ENCODE measurements around the gene SORBS1.

Gene SORBS1

DNA sequence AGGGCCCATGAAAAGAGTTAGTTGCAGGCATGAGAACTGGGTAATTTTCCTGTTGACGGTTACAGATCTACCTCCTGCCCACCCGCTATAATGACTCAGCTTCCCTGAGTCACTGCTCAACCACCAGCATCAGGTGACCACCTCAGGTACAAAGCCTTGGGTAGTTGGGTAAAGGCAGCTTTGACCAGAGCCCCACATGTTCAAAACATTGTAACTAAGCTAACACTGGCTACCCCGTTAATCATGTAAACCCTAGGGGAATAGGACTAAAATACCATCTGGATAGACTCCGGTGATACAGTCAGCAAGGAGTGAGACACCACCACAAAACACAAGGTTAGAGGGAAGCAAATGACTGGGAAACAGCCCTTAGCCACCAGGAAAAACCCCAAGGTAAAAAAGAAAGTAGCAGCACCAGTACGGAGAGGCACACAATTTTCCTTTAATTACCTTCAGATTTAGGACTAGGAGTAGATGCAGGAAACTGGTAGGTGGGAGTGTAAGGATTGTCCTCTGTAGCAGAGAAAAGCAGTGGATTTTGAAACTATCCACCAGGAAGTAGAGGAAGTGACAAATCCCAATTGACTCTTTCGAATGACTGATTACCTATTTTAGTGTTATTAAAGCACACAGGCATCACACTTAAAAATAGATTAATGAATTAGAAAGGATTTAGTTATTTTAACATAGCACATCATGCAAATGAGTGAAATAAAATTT, 166.8 kb downstream of the SORBS1 start:
- in situ Hi-C loops (cut with MboI; ENCODE audit: low sequenced_read_pairs) = no loop called here

DNA sequence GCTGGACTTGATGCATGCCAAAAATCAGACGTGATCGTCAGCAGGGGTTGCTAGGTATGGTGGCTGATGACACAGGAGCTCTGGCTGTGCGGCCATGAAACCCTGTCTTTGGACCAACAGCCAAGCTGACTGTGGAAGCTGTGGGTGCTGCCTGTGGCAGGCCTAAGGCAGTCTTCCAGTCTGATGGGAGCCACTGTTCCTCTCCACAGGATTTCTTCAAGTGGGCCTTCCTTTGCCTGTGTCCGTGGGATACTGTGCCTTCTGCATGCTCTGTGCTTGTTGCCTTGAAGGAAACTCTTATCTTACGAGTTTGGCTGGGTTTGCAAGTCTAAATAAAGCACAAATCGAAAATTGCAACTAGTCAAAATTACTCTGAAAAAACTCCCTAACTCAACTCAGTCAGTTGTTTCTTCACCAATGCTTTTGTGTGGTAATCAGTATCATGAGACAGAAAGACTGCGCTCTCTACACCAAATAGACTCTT, 168.4 kb downstream of the SORBS1 start:
- in situ Hi-C loops (cut with MboI; ENCODE audit: low sequenced_read_pairs) = no loop called here

DNA sequence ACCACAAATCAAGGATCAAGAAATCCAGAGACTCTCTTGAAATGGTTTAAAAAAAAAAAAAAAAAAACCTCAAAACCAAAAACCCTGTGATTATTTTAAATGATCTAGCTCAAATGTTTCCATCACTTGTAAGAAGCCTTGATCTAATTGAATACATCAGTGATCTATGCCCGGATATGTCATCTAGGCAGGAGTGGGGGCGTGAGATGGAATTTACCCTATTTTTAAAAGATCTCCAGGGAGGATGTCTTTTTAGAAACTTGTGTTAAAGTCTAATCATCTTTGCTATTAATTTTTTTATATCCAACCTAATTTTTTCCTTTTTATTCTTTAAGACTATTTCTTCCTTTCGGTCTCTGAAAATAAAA, 169.0 kb downstream of the SORBS1 start:
- in situ Hi-C loops (cut with MboI; ENCODE audit: low sequenced_read_pairs) = no loop called here

- in situ Hi-C loops (cut with MboI; ENCODE audit: low sequenced_read_pairs) = no loop called here
Measured at GRCh38 chr10:95391581-95392216, 169.5 kb downstream of the SORBS1 start.

DNA sequence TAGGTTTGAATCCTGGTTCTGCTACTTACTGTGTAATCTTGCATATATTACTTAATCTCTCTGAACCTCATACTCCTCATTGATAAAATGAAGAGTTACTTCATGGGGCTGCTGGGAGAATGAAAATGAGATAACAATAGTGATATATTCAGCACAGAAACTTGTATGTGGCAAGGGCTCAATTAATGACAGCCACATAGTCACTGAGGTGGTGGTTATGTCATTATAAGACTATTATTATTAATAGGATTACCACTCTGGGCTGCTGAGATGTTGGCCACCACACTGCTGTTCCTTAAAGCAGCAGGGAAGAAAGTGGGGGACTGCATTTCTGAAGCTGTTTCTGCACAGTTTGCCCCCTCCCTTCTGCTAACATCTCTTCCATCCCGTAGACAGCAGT, 170.0 kb downstream of the SORBS1 start:
- in situ Hi-C loops (cut with MboI; ENCODE audit: low sequenced_read_pairs) = no loop called here

- in situ Hi-C loops (cut with MboI; ENCODE audit: low sequenced_read_pairs) = no loop called here
Measured at GRCh38 chr10:95389982-95390381, 171.2 kb downstream of the SORBS1 start.

DNA sequence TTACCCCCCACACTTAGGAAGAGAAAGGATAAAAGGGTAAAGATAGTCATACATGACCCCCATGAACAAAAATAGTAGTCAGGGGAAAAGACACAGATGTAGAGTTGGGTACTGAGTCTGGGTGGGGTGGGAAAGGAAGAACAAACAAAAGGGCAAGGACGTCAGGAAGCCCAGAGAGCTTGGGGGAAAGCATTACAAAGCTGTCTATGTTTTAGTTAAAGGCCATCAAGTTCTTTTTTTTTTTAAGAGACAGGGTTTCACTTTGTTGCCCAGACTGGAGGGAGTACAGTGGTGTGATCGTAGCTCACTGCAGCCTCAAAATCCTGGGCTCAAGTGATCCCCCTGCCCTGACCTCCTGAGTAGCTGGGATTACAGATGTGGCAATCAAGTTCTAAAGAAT, 172.0 kb downstream of the SORBS1 start:
- in situ Hi-C loops (cut with MboI; ENCODE audit: low sequenced_read_pairs) = no loop called here

DNA sequence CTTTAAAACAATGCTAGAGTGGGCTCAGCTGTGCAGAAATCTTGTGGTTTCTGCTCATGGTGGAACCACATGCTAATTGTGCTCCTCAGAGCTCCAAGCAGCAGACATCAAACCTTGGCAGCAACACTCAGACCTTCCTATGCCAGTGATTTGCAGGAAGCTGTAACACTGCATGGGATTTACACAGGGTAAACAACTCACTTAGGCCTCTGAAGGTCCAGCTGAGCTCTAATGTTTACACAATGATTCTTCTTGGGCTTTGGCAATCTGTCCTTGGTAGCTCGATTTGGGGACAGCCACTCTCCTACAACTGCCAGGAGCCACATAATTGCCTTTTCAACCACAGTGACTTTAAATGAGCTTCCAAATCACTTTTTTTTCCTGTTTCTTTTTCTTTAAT, 172.6 kb downstream of the SORBS1 start:
- in situ Hi-C loops (cut with MboI; ENCODE audit: low sequenced_read_pairs) = no loop called here

DNA sequence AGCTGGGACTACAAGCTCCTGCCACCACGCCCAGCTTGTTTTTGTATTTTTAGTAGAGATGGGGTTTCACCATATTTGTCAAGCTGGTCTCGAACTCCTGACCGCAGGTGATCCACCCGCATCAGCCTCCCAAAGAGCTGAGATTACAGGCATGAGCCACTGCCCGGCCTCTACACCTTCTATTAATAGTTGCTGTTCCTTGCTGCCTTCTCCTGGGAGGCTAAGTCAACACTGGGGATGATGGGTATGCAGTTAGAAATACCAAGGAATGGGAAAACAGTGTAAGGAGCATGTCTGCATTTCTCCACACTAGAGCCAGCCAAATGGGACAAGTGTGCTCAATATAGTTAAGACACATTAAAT, 173.1 kb downstream of the SORBS1 start:
- in situ Hi-C loops (cut with MboI; ENCODE audit: low sequenced_read_pairs) = no loop called here

DNA sequence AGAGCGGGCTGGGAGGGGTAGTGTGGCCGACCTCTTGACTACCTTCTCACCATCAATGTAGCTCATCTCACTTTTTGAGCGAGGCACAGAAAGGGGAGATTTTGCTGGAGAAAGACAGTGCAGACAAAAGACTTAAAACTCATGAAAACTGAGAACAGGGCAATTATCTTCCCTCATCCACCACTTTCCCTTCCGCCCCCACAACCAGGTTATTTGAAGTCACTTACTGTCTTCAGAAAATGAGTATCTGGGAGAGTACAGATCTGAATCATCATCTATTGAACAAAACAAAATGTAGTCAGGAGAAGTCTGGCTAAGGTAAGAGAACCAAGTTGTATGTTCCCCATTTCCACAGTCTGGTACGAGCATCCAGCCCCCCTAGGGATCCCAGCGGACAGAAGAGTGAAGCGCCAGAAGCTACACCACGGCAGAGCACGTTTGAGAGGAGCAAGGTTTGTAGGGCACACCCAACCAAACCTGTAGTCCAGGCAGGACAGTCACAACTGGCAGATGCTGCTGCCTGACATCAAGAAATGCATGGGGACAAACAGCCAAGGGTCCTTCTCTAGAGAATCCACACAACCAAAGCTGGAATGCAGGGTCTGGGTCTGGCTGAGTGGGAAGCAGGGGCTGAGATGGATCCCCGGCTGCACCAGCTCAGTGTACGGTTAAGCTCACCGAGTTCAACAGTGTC, 177.0 kb downstream of the SORBS1 start:
- in situ Hi-C loops (cut with MboI; ENCODE audit: low sequenced_read_pairs) = no loop called here

- in situ Hi-C loops (cut with MboI; ENCODE audit: low sequenced_read_pairs) = no loop called here
Measured at GRCh38 chr10:95382596-95382995, 178.6 kb downstream of the SORBS1 start.

- in situ Hi-C loops (cut with MboI; ENCODE audit: low sequenced_read_pairs) = no loop called here
Measured at GRCh38 chr10:95382174-95382573, 179.0 kb downstream of the SORBS1 start.

DNA sequence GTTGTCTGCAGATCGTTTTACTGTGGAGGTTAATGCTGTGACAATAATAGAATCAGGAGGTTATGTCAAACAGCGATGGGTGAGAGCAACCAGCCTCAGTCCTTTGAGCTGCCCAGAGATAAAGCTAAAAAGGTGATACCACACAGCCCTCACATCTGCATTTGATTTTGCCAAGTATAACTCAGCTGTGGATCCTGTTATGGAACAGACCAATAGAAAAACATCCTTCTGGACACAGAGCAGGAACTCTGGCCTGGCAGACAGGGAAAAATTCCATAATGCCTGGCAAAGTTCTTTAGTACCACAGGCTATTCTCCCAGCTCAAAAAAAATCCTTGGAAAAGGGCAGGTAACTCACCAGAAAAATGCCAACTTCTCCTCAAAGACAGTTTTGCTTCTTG, 183.2 kb downstream of the SORBS1 start:
- in situ Hi-C loops (cut with MboI; ENCODE audit: low sequenced_read_pairs) = no loop called here

GRCh38 chr10:95375418-95375817, 185.8 kb downstream of the SORBS1 start:
- in situ Hi-C loops (cut with MboI; ENCODE audit: low sequenced_read_pairs) = no loop called here

GRCh38 chr10:95374597-95375209, 186.5 kb downstream of the SORBS1 start:
- in situ Hi-C loops (cut with MboI; ENCODE audit: low sequenced_read_pairs) = no loop called here

DNA sequence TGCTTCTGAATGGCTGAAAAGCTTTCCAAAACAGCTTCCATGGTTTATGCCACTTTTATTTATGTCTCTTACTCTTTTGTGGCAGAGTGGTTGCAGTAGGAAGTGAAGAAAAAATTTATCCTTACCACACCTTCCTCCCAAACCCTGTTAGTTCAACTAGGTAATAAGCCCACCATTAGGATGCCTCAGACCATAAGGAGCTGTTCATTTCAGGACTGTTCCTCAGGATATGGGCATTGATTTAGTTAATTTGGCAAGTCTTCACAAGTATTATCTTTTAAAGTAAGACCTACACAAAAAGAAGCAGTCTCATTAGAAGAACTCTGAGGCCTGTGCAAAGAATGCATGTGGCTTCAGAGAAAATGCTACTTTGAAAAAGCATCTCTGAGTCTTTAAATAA, 187.5 kb downstream of the SORBS1 start:
- in situ Hi-C loops (cut with MboI; ENCODE audit: low sequenced_read_pairs) = no loop called here

- in situ Hi-C loops (cut with MboI; ENCODE audit: low sequenced_read_pairs) = loop anchor here (10.0 kb wide), 1 partner anchor 230 kb away; no protein-coding TSS in a partner anchor
Measured at GRCh38 chr10:95364342-95364741, 196.8 kb downstream of the SORBS1 start.

GRCh38 chr10:95363303-95363912, 197.8 kb downstream of the SORBS1 start:
- in situ Hi-C loops (cut with MboI; ENCODE audit: low sequenced_read_pairs) = loop anchor here (10.0 kb wide), 1 partner anchor 229 kb away; no protein-coding TSS in a partner anchor

DNA sequence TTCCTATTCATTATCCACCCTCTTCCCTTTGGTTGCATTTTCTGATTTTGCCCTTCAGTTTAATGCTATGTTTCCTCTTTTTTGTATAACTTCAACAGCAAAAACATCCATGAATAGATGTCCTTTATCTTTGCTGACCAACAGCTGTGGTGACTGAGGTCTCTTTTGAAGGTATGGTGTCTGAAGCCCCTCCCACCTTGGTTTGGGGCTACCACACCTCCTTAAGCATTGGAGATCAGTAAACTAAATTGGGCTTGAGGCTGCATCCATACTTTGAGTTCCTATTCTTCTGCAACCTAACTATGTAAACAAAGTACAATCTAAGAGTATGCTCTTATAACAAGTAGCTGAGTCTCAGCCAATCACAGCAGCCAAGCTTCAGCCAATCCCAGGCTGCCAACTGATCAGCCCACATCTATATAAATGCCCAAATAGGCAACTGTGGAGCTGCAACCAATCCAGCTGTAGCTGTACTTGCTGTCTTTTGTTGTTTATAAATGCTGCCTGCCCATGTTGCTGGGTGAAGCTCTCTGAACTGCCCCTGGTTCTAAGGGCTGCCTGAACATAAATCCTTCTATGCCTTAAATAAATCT, 201.0 kb downstream of the SORBS1 start:
- in situ Hi-C loops (cut with MboI; ENCODE audit: low sequenced_read_pairs) = loop anchor here (10.0 kb wide), 1 partner anchor 225 kb away; no protein-coding TSS in a partner anchor

GRCh38 chr10:95359466-95359865, 201.7 kb downstream of the SORBS1 start:
- in situ Hi-C loops (cut with MboI; ENCODE audit: low sequenced_read_pairs) = no loop called here

Data from HL-60/S4 (cell line).